Activated naive CD4-positive, alpha-beta T cell treated with anti-CD3 and anti-CD28 coated beads, Interleukin-2, amount 50 U/mL, for 16 hours (primary cell): ENCODE data around the gene COL6A2.

ENCODE experiments used
- DNase-seq: peaks from one replicate; pipeline ENCODE4 v3.0.0-alpha.2; 2020

COL6A2 gene

DNA sequence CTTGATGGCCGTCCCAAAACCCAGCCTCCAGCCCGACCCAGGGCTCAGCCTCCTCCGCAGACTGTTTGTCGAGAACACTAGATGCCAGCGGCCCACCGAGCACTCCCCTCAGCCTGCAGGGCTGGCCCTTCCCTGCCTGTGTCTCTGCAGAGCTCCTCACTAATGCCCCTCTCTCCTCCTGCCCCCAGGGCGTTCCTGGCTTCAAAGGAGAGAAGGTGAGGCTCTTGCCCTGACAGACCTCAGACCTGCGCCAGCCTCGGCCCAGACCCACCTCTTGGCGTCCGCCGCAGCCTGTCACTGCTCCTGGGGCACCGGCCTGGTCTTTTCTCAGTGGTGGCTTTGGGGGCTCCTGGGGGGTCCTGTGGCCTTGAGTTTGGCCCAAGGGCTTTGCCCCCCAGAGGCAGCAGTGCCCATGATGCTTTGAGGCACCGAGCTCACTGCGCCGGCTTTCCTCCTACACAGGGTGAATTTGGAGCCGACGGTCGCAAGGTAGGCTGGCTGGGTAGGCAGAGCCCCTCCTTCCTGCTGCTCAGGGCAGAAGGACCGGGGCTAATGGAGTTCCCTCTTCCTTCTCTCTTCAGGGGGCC is 18.4 kb downstream of the COL6A2 start:
- DNase-seq: peak; percentile 7

DNA sequence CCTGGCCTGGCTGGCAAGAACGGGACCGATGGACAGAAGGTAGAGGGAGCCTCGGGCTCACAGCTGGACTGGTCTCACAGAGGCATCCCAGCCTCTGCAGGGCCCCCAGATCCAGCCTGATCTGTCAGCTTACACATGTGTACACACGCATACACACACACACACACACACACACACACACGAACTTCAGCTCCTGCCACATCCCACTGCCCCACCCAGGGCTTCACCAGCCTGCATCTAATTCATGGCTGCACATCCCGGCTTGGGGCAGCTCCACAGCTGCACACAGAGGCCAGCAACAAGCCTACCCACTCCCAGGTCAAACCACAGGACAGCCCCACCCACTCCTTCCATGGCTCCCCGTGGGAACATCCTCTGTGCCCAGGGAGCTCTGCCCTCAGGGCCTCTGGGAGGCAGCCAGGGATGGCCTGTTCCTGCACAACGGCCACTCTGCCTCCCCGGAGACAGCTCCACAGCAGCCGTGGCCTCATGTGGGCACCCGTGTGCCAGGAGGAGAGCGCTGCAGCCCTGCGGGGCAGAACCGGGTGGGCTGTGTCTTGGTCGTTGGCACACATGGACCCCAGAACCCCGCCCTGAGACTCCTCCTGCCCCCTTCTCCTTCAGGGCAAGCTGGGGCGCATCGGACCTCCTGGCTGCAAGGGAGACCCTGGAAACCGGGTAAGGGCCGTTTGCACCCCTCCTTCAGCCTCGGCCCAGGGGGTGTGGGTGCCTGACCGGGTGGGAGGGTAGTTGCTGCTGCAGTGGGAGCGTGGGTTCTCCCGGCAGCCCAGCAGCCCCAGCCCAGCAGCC is 19.1 kb downstream of the COL6A2 start:
- DNase-seq: peak; percentile 7

DNA sequence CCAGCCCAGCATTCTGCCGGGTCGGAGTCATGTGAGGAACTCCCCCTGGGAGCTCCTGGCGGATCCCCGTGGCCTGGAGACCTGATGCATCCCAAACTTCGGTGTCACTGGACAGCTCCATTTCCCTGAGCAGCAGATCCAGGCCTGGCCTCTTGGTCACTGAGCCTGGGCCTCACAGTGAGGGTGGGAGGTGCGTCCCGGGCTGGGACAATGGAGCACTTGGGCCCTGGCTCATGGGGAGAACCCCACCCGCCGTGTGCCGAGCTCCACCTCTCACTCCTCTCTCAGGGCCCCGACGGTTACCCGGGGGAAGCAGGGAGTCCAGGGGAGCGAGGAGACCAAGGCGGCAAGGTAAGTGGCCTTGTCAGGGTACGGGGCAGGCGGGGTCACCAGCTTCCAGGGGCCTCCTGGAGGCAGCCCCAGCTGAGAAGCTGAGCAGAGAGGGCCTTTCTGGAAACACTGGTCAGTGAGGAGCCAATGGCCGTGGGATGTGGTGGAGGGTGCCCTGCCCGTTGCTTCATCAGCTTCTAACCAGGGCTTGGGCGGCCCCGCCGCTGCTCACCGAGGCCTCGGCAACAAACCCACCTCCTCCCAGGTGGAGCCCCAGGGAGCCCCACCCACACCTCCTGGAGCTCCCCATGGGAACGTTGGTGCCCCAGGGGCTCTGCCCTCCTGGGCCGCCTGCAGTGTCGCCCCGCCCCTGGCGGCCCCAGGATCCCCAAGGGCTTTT is 19.8 kb downstream of the COL6A2 start:
- peak; percentile 7 for DNase-seq

DNA sequence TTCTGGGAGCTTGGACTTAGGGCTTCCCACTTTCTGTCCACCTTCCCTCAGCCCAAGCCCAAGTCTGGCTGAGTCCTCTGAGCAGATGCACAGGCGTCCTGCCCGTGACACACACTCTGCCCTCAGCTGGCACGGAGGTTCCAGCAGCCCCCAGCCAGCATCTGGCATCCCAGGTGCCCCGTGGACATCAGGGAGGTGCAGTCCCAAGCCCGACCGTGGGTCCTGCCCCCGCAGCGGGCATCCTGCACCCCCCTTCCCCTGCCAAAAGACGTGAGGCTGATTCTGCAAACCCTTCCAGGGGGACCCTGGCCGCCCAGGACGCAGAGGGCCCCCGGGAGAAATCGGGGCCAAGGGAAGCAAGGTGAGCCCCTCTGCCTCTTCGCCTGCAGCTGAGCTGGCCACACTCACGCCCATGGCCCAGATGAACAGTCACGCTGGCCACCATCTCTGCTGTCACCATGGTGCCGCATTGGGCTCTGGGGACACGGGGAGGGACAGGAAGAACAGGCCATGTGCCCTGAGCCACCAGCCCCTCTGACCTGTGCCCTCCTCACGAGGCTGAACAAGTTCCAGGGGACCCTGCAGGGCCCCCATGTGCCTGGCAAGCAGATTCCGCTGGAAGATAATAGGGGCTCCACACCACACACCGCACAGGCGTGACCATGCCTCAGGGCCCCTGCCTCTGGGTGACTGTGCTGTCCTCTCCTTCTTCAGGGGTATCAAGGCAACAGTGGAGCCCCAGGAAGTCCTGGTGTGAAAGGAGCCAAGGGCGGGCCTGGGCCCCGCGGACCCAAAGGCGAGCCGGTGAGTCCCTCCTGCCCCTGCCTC is 20.6 kb downstream of the COL6A2 start:
- peak; percentile 3 for DNase-seq

DNA sequence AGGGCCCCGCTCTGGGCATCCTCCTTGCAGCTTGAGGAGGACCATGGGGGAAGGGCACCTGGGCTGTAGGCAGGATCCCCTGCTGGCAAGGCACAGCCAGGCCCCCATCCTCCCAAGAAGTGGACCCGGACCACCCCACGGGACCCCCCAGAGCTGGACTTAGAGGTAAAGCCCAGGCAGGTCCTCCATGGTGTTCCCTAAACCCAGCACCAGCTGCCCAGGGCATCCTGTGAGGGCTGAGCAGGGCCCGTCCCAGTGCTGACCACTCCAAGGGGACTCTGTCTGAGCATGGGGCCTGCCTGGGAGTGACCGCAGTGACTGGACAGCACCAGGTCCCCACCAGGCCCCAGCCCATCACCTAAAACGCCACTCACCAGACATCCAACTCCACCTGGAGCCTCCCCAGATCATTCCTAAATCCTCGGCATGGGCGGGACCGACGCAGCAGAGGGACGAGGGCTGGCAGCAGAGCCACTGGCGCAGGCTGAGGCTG is 21.3 kb downstream of the COL6A2 start:
- DNase-seq: peak; percentile 7

DNA sequence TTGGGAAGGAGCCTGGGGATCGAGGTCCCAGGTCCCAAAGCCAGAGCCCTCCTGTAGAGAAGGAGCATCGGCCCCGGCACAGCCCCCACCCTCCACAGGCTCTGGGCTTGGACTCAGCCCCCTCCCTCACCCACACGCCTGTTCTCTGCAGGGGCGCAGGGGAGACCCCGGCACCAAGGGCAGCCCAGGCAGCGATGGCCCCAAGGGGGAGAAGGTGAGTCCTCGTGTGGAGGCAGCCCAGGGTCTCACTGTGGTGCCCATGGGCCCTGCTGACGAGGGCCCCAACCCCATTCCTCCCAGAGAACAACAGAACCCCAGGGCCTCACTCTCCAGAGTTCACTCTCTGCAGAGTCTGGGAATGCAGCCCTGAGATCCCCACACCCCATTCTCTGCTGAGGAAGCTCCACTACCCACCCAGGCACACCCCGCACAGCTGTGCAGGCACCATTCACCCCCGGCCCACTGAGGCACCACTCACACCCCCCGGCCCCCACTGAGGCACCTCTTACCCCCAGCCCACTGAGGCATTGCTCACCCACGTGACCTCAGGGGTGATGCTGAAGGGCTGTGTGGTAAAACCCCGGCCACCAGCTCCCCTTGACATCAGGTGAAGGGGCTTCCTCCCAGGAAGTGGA is 21.8 kb downstream of the COL6A2 start:
- peak; percentile 5 for DNase-seq

DNA sequence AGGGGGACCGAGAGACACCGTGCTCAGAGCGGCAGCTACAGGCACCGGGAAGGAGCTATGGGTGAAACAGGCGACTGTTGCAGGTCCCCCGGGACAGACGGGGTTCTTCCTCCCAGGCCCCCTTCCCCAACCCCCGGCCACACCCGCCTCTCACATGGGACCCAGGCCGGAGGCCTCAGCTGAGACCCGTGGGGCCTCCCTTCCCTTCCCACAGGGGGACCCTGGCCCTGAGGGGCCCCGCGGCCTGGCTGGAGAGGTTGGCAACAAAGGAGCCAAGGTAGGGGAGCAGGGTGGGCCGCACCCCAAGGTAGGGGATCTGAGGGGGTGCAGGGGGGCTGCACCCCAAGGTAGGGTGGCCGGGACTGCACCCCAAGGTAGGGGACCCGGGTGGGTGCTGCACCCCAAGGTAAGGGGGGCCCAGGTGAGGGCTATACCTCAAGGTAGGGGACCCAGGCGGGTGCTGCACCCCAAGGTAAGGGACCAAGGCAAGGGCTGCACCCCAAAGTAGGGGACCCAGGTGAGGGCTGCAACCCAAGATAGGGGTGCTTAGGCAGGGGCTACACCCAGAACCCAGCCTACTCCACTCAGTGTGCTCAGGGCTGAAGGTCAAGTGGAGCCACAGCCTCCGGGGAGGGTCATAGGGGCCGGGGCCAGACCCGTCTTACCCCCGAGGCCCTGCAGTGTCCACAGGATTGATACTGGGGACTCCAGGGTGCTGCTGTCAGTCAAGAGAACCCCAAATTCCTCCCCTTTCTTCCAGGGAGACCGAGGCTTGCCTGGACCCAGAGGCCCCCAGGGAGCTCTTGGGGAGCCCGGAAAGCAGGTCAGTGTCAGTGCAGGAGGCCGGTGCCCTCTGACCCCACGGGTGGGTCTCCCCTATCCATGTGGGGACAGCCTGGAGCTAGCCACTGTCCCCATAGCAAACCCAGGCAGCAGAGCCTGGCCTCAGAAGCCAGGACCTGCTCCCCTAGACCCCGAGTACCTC is 22.7 kb downstream of the COL6A2 start:
- peak; percentile 5 for DNase-seq

DNA sequence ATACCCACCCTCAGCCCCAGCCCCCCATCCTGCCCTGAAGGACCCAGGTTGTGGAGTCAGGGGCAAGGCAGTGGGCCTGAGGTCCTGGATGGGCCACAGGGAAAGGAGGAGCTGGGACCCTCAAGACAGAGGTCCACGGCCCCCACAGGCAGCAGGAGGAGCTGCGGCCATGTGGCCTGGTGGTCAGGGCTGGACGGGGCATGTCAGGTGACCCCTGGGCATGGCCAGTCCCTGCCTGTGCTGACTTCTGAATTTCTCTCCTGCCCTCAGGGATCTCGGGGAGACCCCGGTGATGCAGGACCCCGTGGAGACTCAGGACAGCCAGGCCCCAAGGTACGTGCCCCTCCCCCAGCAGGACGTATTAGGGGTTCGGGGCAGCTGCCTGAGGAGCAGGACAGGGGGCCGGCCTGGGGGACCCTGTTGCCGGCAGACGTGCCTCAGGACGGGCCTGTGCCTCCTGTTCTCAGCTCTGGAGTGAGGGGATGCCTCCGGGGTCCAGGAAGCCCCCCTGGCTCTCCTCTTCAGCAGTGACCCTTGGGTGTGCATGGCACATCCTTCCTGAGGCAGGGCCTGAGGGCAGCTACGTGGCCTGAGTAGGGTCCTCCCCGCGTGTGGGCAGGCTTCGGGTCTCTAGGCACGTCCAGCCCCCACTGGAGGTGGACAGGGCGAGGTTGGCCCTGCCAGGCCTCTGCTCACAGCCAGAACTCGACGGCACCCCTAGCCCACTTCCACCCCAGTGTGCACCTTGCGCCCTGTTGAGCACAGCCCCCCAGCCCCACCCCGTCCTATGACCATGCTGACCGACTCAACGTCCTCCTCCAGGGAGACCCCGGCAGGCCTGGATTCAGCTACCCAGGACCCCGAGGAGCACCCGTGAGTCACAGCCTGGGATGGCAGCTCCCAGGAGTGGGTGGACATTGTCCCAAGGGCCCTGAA is 23.6 kb downstream of the COL6A2 start:
- peak; percentile 3 for DNase-seq

DNA sequence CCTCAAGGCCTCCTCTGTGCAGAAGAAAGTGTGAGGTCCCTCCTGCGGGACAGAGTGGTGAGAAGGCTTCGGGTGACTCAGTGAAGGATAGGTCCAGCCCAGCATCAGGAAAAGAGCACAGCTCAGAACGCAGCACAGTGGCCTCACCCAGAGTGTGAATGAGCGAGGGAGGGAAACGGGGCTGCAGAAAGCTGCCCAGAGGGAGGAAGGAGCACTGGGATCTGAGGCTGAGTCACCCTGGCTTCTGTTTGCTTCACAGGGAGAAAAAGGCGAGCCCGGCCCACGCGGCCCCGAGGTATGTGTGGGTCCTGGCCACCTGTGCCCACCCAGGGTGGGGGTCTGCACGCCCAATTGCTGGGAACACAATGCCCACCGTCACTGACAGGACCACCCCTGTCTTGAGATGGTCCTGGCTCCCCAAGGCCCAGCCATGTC is 24.3 kb downstream of the COL6A2 start:
- no peak for DNase-seq

DNA sequence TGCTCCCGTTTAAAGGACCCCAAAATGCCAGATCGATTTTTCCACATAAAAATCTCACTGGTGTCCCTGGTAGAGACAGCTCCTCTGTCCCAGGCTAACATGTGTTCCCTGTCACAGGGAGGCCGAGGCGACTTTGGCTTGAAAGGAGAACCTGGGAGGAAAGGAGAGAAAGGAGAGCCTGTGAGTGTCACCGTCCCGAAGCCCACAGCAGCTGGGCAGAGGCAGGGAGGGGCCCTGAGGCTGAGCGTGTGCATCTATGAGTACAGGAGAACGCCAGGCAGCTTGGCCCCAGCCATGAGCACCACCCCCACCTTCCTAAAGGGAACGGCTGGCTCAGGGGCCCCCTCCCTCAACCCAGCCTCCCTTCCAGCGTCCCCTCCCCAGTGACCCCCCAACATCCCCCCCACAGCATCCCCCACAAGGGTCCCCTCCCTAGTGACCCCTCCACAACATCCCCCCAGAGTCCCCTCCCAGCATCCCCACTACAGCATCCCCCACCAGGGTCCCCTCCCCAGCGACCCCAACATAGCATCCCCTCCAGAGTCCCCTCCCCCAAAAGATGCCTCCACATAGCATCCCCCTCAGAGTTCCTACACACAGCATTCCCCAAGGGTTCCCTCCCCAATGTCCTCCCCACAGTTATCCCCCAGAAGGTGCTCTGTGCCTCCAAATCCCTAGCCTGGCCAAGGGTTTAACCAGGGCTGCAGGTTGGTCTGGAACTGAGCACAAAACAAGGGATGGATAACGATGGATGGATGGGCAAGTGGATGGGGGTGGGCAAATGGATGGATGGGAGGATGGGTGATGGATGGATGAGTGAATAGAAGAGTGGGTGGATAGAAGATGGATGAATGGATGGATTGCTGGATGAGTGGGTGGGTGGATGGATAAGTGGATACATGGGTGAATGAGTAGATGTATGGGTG is 25.1 kb downstream of the COL6A2 start:
- peak; percentile 7 for DNase-seq

DNA sequence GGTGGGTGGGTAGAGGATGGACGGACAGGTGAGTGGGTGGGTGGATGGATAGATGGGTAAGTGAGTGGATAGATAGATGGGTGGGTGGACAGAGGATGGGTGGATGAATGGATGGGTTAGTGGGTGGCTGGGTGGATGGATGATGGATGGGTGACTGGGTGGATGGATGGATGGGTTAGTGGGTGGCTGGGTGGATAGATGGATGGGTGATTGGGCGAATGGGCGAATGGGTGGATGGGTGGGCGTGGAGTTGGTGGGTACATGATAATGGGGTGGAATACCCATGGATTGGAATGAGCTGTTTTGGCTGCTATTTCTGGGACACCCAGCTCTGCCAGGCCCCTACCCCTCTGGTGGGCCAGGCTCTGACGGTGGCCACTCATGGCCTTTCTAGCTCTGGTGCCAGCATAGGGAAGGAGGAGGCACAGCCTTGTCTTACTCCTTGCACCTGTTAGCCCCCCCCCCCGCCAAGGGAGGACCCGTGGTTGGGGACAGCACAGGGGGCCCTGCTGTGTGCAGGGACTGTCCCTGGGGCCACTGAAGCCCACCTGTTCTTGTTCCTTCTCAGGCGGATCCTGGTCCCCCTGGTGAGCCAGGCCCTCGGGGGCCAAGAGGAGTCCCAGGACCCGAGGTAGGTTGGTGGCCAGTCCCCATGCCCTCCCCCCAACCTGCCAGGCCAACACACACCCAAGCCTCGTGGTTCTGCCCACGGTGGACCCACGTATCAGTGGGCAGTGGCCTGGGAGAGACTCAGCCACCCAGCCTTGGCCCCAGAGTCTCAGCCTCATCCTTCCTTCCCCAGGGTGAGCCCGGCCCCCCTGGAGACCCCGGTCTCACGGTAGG is 26.4 kb downstream of the COL6A2 start:
- DNase-seq: peak; percentile 7

DNA sequence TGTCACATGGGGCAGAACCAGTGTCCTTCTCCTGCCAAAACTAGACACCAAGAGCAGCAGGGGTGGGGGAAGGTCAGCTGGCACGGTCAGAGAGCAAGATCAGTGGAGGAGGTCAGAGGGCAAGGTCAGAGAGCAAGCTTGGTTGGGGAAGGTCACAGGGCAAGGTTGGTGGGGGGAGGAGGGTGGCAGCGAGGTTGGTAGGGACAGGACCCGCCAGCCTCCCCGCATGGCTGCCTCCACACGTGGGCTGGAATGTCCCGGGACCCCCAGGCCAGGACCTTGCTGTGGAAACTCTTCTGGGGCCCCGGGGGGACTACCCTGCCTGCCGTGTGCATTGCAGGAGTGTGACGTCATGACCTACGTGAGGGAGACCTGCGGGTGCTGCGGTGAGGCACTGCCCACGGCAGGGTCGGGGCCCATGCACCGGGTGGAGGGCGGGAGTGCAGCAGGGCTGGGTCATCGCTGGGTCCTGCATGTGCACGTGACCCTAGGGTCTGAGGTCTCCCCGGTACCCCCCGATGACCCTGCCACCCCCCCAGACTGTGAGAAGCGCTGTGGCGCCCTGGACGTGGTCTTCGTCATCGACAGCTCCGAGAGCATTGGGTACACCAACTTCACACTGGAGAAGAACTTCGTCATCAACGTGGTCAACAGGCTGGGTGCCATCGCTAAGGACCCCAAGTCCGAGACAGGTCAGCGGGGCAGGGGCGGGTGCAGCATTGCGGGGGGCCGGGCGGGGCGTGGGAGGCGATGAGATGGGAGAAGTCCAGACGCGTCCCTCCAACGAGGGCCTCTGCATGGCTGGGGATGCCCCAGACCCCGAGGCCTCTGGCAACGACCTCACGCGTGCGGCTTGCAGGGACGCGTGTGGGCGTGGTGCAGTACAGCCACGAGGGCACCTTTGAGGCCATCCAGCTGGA is 27.3 kb downstream of the COL6A2 start:
- DNase-seq: peak; percentile 7

DNA sequence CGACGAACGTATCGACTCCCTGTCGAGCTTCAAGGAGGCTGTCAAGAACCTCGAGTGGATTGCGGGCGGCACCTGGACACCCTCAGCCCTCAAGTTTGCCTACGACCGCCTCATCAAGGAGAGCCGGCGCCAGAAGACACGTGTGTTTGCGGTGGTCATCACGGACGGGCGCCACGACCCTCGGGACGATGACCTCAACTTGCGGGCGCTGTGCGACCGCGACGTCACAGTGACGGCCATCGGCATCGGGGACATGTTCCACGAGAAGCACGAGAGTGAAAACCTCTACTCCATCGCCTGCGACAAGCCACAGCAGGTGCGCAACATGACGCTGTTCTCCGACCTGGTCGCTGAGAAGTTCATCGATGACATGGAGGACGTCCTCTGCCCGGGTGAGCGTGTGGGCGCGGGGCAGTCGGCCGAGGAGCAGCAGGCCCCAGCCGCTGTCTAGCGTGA is 28.0 kb downstream of the COL6A2 start:
- no peak for DNase-seq

DNA sequence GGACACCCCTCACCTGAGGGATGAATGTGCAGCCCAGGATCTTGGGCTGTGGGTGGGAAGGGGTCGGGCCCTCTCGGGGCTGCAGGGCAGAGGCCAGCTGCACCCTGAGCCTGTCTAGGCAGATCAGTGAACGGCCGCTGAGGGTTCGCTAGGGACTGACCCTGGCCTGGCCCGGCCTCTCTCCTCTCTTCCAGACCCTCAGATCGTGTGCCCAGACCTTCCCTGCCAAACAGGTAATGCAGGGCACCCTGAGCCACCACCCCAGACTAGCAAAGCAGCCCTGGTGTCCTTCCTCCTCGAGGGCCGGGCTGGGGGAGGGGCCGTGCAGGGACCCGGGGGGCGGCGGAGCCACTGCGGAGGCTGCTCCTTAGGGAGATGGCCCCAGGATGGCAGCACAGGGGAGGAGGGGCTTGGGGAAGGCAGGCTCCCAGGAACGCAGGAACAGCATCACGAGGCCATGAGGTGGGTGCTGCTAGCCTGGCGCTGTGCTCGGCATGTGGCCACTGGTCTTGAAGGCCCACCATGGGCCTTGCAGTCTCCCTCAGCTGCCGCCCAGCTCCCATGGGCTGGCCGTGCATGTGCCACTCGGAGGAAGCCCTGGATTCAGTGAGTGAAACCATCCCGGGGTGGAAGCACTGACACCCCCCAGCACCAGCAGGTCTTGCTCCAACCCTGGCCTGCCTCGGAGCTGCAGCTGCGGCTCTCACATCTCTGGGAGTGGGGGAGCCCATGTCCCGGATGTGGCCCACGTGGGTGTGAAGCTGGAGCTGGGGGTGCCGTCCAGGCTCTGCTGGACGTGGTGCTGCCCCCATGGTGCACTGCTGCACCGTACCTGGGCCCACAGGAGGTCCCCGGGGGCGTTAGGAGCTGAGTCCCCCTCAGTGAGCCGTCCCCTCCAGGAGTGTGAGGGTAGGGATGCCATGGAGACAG is 28.7 kb downstream of the COL6A2 start:
- DNase-seq: peak; percentile 8
